Stimulated activated CD8-positive, alpha-beta memory T cell treated with anti-CD3 and anti-CD28 coated beads, Interleukin-15, amount 100 ng/mL, for 24 hours (primary cell): ENCODE results near the gene SORCS1.

Experiments used
- DNase-seq: peaks from one replicate; pipeline ENCODE4 v3.0.0-alpha.2; 2020; ENCODE audit warnings: low read depth

Gene SORCS1

GRCh38 chr10:106577756-106578155, 586.8 kb downstream of the SORCS1 start:
- no peak for DNase-seq

DNA sequence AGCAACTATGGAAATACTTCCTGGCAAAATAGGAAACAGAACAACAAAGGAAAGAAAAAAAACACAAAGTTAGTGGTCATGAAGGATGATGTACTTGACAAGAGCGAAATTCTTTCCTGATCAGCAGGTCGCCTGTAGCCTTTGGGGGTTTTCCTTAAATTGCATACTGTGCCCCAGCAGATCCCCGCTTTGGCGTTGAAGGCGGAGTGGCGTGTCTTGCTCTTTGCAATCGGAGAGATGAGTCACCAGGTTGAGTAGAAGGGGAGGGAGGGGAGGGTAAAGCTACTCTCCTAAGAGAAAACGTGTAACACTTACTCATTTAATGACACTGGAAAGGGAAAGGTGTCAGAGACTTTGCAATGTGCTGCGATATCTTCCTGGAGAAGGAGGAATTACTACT, 587.2 kb downstream of the SORCS1 start:
- no peak for DNase-seq

DNA sequence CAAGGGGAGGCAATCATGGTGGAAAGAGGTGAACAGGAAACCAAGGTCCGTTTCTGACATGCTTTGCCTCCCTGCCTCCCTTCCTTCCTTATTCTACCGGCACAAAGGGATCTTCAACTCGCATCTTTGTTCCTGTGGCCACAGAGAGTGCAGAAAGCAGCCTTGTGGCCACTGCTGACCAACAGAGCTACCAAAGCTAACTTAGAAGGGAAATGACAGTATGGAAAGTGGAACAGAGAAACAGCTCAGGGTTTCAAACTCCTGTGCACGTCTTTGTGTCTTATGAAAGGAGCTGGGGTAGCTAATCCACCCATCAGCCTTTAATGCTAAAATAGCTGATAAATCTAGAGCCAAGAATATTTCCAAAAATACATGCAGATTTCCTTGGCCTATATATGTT, 588.0 kb downstream of the SORCS1 start:
- no peak for DNase-seq

DNA sequence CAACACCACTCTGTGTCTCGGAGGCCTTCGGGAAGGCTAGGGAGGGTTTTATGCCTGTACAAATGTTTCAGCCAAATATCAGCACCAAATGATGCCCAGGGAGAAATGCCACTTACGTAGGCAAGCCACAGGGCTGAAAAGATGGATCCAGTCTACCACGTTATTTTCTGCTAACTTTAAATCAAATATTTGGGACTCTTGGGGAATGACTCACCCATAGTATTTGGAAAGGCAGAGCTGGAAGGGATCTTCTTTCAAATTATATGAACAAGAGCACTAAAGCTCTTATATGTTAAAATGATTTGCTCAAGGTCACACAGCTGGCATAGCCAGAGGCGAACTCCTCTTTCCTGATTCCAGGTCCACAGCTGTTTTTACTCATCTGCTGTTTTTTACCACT, 591.4 kb downstream of the SORCS1 start:
- no peak for DNase-seq

- no peak for DNase-seq
Measured at GRCh38 chr10:106571192-106571946, 593.1 kb downstream of the SORCS1 start.

DNA sequence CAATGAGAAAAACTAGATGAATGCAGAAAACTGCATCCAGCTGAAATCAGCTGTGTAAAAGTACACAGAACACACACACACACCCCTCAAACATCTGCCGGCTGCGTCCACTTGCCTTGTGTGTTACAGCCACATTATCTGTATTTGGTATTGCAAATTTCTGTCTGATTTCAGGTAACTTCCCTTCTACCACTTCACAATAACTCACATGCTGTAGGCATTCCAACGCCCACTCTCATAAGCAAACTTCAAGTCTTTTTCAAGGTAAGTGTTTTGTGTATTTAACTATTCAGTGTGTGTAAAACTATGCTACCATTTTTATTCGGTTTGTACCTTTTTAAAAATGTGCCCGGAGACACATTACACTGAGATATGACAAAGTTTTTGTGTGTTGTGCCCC, 594.2 kb downstream of the SORCS1 start:
- DNase-seq, result no peak

- no peak for DNase-seq
Measured at GRCh38 chr10:106567629-106568028, 596.9 kb downstream of the SORCS1 start.

DNA sequence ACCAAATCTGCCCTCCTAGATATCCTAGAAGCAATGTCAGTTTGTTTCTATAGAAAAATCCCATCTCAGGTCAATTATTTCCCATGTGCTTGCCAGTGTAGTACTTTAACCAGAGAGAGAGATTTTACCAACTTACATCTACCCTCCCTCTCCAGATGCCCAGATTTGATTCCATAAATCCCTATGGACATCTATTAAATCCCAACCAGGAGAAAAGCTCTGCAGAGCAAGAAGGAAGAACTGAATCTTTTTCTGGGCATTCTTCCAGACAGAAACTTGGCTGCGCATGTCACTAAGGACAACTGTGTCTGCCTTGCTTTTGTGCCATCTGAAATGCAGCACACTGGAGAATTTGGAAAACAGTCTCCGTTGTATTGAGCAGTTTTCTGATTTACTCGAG, 597.6 kb downstream of the SORCS1 start:
- DNase-seq, result no peak

DNA sequence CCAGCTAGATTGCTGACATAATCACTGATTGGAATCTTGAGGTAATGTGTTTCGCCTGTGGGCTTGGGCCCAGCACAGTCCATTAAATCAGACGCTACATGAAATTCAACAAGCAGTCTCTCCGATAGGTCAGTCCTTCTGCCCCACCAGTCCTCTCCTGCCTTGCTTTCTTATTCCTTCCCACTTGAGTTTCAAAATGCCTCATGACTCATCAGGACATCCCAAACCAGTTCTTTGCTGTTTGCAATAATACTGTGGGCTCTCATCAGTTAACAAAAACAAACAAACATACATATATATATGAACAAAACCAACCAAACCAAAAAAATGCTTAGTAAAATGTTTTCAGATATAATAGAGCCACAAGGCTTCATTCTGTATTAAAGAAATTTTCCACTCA, 599.0 kb downstream of the SORCS1 start:
- no peak for DNase-seq

DNA sequence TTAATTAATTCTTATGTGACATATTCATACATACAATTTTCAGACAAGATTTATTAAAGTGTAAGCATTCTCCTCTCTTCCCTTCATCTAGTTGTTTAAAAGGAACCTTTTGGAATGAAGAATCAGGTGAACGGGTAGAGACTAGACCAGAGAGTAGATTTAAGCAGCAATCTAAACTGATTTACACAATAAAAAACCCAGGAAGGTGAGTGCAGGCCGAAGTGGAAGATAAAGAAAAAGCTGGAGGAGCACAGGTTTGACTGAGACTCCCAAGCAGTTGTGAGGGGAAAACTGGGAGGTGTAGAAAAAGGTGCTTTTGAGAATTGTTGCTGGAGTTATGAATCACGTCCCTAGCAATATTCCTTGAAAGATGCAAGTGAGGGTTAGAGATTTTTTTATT, 601.1 kb downstream of the SORCS1 start:
- DNase-seq, result no peak

DNA sequence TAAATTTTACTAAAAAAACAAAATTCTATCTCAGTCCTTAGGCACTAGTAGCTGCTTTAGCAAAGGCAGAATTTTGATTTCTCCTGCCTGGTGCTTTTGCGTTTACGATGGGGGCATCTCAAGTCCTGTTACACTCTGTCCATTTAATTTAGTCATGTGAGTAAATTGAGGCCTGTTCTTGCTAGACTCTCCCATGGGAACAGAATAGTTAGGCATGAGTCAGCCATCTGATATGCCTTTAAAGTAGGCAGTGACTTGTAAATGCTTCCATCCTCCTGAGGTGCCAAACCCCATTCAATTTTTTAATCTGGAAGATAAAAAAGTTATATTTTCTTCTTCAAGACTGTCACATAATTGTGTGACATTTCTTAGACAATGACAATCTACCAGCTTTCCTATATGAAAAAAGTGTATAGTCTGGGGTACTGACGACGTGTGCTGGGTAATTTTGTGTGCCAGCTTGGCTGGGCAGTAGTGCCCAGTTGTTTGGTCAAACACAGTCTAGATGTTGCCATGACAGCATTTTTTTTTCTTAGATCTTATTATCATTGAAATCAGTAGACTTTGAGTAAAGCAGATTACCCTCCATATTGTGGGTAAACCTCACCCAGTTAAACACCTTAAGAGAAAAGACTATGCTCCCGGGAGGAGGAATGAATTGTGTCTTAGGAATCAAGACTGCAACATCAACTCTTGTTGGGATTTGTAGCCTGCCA, 603.4 kb downstream of the SORCS1 start:
- no peak for DNase-seq

DNA sequence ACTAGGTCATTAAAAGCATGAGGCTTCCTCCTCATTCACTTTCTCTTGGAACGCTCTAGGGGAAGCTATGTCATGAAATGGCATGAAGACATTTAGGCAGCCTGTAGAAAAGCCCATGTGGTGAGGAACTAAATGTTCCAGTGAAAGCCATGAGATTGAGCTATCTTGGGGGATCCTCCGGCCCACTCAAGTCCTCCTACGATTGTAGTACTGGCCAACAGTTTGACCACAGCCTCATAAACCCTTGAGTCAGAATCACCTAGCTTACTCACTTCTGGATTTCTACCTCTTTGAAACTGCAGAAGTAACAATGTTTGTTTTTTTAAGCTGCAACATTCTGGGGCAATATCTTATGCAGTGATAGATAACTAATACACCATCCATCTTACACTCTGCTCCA, 605.1 kb downstream of the SORCS1 start:
- no peak for DNase-seq

GRCh38 chr10:106557951-106558733, 606.4 kb downstream of the SORCS1 start:
- no peak for DNase-seq

DNA sequence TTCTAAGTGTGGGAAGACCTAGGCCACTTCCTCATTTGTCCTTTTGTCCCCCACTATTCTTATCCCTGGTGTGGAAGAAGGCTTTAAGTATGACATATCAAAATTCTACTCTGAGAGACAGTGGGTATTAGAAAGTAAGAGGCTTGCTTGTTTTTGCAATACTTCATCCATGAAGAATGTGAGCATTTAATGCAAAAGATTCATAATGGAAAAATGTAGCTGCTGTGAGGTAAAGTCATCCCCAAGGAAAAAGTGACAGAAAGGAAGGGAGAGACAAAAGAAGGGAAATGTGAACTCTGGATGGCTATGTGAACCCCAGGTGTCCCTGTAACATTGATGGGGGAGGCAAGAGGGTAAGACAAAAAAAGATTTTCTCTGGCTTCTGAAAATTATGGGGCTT, 607.5 kb downstream of the SORCS1 start:
- DNase-seq, result no peak

DNA sequence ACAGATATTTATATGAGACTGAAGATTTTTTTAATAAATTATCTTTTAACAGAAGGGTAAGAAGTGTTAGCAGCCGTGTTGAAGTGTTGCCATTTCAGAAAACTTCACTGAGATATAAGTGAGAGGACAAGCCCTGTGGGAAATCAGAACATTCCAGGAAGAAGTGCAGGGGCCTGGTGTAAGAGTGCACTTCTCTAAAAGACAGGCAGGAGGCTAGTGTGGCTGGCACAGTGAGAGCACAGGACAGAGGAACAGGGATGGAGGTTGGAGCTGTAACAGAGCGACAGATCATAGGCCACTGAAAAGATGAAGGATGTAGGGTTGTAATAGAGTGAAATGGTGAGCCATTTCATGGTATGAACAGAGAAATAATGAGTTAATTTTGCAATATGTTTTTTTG, 608.9 kb downstream of the SORCS1 start:
- no peak for DNase-seq

GRCh38 chr10:106551501-106552062, 612.9 kb downstream of the SORCS1 start:
- DNase-seq, result no peak

DNA sequence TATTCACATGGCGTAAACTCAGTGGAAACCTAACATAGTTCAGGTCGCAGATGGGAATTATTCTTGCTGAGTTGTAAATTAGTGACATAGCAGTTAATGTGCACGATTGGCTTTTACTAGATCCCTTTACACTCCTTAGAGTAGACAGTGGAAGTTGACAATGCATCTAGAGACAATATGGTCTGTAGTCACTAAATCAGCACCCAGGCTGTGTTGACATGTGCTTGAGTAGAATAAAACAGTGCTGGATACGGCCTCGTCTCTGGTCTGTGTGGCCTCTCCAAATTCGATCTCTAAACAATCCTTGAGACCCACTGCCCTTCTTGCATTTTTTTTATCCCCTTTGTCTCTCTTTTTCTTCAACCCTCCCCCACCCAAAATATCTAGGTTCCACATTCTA, 615.7 kb downstream of the SORCS1 start:
- no peak for DNase-seq

DNA sequence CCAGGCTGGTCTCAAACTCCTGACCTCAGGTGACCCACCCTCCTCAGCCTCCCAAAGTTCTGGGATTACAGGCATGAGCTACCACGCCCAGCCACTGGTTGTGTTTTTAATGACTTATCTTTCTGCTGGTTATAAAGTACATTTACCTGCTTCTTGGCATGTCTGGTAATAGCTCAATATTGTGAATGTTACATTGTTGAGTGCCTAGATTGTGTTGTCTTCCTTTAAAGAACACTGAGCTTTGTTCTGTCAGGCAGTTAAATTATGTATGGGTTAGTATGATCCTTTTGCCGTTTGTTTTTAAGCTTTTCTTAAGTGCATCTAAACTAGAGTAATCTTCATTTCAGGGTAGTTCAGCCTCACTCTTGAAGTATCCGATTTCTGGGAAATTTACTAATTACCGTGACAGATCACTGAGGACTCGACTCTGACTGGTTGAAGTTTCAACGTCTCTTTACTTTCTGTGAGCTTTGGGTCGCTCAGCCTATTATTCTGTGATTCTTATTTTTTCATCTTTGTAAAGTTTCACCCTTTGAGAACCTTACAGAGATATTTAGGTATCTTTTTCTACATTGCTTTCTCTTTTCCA, 617.4 kb downstream of the SORCS1 start:
- no peak for DNase-seq

- no peak for DNase-seq
Measured at GRCh38 chr10:106542461-106542860, 622.0 kb downstream of the SORCS1 start.

GRCh38 chr10:106540645-106541044, 623.9 kb downstream of the SORCS1 start:
- DNase-seq, result no peak

- DNase-seq, result no peak
Measured at GRCh38 chr10:106537866-106538265, 626.6 kb downstream of the SORCS1 start.

GRCh38 chr10:106535304-106535953, 629.1 kb downstream of the SORCS1 start:
- no peak for DNase-seq
